Stimulated activated CD4-positive, alpha-beta T cell treated with anti-CD3 and anti-CD28 coated beads, Interleukin-4, amount 100 ng/mL, for 48 hours (primary cell): ENCODE results near the gene FAM174C.
"Not testable (repeated sequence)": the region's sequence is repeated elsewhere in the genome, so short reads cannot be mapped to it uniquely, and the experiment has no call there.

Experiments
- DNase-seq, 2 donors: peaks; one replicate each; pipeline ENCODE4 v3.0.0-alpha.2; 2020; ENCODE audit warnings: low read depth in 2 of 2

The FAM174C gene

DNA sequence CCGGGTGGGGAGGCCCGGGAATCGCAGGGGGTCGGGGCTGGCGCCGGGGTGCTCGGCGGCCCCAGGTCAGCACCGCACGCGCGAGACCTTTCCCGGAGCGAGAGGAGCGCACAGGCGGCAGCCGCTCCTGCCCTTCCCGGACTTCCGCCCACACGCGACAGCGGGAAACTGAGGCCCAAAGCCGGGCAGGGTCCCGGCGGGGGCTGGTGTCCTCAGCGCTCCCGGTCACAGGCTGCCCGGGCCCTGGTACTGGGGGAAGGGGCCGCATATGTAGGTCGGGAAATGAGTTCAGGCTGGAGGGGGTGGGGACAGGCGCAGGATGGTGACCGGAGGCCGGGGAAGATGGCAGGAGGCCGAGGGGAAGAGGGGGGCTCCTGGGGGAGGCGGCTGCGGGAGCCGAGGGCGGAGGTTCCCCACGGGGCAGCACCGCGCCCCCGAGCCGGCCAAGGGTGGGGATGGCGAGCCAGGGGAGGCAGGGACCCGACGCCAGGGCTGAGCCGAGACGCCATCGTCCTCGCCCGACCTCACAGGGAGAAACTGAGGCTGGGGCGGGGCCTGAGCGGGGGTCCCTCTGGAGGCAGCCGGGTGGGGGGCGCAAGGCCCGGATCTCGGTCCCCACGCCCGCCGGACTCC lies 38.2 kb upstream of the FAM174C start:
- no peak for DNase-seq

DNA sequence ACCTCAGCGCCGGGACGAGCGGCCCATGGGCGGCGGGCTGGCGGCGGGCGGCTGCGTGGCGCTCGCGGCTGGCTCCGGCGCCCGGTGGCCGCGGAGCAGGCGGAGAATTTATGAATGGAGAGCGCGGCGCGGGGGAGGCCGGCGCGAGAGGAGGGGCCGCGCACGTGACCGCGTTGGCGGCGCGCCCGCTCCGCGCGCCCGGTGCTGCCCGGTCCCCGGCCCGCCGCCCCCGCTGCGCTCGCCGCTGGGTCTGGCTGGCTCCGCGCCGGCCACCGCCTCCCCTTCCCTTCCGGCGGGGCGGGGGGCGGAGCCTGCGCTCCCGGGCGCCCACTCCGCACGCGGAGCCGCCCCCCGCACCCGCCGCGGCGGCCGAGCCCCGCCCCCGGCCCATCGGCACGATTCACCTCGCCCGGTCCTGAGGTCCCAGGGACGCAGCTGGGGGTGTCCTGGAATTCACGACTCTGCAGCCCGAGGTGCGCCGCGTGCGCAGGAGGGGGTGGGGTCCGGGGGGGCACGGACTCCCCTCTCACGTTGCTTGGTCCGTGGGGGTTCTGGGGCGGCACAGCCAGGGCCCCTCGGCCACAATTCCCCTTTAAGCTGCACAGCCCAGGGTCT lies 37.5 kb upstream of the FAM174C start, which contains the start of gene CBARP:
Gene CBARP (minus strand): TSS at position 252 of the 615 bp plus-strand sequence. CDS start 1,905 bp downstream, outside the sequence.
- no peak for DNase-seq

DNA sequence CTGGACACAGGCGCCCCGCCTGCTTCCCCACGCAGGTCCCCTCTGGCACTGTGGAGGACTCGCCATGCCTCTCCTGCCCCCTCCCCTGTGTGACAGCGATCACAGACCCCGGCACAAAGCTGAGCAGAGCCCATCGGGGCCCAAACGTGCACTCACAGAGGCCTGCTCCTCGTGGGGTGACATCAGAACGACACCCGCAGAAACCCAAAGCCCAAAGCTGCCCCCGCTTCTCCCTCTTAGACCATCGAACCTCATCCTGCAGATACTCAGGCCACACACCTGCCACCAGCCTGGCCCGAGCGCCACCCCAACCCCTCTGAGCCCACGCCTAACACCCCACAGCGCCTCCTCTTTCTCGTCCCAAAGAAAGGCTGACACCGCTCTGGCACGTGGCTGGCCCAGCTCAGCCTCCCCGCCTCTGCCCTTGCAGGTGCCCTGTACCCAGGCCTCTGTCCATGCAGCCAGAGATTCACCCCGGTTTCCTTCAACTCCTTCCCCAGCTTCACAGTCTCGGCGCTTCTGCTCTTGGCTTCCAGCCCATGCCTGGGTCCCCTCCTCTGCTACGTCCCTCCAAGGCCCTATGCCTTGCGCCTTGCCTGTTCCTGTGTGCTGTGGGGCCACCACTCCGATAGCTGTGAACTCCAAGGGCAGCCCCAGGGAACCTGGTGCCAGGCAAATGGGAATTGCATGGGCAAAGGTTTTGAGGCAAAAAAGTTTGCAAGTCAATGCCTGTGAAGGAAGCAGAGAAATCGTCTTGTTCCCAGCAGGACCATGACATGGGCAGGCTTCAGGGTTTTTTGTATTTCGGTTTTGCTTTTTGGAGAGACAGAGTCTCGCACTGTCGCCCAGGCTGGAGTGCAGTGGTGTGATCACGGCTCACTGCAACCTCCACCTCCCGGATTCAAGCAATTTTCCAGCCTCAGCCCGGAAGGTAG lies 36.7 kb upstream of the FAM174C start:
- DNase-seq, result no peak

DNA sequence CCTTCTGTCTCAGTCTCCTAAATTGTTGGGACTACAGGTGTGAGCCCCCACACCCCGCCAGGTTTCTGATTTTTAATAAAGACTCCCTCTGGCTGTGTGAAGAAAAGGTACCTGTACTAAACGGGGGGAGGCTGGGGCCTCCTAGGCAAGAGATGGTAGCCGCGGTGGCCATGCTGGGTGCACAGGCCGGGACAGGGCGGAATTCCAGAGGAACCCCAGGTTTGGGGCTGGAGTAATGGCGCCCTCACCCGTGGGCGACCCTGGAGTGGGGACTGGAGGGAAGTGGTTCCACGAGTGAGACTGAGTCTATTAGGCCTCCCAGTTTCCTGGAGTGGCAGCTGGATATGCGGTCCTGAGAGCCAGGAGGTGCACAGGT lies 35.9 kb upstream of the FAM174C start:
- no peak for DNase-seq

DNA sequence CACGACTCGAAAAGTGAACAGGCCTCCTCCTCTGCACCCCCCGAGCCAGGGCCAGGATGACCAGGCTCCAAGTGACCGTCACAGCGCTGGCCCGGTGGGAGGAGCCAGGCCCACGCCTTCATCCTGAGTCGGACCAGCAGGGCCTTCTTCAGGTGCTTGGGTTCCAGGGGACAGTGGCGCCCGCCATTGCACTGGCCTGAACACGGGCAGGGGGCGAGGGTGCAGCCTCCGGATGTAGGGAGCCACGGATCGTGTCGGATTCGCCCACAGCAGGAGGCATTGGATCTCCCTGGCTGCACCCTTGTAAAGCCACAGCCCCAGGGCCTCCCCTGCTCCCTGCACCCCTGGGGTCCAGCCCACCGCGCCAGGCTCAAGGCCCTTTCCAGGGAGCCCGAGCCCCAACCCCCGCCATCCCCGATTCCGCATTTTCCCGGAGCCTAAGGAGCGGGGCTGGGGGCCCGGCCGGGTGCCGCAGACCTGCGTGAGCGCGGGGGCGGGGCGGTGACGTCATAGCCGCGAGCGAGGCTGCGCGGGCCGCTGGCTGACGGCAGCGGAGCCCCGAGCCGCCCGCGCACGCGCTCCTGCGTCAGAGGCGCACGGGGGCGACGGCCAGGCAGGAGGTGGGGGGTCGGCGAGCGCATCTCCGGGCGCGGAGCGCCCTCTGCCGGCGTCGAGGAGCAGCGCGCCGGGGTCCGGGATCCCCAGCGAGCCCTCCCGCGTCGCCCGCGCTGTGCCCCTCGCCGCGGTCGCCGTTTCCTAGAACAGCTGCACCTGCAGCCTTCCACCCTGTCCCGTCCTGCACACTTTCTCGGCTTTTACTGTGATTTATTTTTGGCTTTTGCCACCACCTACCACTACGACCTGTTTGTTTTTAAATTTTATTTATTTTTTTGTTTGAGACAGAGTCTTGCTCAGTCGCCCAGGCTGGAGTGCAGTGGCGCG lies 35.3 kb upstream of the FAM174C start:
- DNase-seq, result peak; percentile 89 to 92

DNA sequence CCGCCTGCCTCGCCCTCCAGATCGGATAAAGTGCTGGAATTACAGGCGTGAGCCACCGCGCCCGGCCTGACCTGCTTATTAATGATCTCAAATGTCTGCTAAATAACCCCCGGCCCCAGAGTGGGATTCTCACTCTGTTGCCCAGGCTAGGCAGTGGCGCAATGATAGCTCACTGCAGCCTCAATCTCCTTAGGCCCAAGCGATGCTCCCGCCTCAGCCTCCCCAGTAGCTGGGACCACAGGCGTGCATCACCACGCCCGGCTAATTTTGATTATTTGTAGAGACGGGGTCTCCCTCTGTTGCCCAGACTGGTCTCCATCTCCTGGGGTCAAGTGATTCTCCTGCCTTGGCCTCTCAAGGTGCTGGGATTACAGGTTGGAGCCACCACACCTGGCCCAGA lies 34.4 kb upstream of the FAM174C start:
- DNase-seq, result no peak

DNA sequence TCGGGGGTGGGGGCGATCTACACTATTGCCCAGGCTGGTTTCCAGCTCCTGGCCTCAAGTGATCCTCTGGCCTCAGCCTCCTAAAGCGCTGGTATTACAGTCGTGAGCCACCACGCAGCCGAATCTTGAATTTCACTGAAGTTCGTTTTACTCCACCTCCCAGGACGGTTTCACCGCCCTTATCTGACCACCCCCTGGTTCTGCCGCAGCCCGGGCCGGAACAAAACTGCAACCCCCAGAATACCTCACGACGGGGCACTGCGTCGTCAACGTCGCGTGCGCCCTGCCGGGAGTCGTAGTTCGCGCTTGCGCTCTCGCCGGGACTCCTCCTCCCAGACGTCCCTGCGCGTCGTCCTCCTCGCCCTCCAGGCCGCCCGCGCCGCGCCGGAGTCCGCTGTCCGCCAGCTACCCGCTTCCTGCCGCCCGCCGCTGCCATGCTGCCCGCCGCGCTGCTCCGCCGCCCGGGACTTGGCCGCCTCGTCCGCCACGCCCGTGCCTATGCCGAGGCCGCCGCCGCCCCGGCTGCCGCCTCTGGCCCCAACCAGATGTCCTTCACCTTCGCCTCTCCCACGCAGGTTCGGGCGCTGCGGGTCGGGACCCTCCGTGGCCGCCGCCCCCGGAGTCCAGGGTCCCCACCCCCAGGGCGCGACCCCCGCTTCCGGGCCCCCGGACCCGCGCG lies 33.8 kb upstream of the FAM174C start, which contains the start of gene ATP5F1D:
Gene ATP5F1D (plus strand): TSS at position 335 of the 679 bp plus-strand sequence. CDS start 100 bp downstream, at position 435.
- peak; percentile 86 to 92 for DNase-seq

DNA sequence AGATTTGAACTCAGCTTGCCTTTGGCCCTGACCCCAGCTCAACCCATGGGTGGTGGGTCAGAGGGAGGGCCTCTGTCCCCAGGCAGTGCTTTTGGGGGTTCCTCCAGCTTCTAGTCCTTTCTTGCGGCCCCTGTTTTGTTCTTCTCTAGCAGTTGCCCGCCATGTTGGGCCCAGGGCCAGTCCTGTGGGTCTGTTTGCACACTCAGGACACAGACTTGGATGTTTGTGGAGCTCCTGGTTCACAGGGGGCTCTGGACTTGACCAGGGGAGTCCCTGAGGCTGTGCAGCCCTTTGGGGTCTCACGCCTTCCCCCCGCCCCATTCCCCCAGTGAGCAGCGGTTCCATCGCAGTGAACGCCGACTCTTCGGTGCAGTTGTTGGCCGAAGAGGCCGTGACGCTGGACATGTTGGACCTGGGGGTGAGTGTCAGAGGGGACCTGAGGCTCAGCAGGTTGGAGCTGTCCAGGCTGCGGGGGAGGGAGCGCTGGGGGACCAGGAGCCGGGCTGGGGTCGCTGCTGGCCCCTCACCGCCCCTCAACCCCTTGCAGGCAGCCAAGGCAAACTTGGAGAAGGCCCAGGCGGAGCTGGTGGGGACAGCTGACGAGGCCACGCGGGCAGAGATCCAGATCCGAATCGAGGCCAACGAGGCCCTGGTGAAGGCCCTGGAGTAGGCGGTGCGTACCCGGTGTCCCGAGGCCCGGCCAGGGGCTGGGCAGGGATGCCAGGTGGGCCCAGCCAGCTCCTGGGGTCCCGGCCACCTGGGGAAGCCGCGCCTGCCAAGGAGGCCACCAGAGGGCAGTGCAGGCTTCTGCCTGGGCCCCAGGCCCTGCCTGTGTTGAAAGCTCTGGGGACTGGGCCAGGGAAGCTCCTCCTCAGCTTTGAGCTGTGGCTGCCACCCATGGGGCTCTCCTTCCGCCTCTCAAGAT lies 31.3 kb upstream of the FAM174C start:
- peak; percentile 78 to 83 for DNase-seq

DNA sequence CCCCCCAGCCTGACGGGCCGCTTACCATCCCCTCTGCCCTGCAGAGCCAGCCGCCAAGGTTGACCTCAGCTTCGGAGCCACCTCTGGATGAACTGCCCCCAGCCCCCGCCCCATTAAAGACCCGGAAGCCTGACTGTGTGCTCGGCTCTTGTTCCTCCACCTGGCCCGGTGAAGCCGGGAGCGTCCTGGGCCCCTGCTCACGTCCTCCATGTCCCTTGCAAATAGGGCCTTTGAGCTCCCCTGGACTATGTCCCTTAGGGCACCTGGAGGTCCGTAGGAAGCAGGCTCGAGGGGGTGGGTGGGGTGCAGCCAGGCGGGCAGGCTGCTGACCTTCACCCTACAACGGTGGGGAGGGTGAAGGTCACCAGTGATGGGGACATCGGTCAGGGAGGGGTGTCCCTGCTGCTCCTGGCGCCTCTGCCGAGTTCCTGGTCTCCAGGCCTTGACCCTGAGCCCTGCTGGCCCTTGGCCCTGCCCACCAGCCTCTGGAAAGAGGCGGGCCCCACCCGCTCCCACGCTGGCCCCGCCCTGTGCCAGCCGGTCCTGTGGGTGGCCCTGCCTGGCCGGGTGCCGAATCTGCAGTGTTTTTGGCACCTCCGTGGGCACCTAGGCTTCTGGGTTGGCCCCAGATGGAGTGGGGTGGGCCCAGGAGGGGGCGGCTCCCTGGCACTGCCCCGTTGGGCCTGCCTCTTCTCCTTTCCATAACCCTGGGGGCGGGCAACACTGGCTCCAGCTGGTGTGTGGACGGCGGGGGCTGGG lies 30.5 kb upstream of the FAM174C start:
- DNase-seq, result no peak

DNA sequence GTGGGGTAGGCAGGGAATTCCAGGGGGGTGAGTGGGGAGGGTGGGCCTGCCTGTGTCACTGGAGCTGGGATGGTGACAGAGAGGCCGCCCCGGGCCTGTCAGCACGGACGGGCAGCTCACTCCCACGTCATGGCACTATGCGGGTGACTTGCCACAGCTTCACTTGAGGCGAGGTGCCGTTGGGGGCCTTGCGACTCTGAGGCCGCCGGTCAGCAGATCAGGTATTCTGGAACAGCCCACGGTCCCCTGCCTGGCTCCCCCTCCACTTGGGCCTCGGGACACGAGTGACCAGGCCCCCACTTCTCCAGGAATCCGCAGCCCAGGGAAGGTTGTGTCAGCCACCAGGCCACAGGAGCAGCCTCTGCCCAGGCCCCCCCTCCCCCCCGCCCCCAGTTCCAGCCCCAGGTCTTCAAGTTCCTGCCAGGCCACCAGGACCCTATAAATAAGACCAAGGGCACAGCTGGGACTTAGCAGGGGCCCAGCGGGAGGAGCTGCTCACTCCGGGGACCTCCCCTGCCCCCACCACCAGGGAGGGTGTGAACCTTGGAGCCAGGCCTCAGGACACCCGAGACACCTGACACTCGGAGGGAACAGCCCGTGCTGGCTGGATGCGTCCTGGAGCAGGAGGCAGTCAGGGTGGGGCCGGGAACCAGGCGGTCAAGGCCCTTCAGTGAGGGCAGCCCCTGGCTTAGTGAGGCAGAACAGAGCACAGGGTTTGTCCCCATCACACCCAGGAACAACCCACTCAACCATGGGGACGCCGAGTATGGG lies 29.7 kb upstream of the FAM174C start:
- DNase-seq, result no peak

DNA sequence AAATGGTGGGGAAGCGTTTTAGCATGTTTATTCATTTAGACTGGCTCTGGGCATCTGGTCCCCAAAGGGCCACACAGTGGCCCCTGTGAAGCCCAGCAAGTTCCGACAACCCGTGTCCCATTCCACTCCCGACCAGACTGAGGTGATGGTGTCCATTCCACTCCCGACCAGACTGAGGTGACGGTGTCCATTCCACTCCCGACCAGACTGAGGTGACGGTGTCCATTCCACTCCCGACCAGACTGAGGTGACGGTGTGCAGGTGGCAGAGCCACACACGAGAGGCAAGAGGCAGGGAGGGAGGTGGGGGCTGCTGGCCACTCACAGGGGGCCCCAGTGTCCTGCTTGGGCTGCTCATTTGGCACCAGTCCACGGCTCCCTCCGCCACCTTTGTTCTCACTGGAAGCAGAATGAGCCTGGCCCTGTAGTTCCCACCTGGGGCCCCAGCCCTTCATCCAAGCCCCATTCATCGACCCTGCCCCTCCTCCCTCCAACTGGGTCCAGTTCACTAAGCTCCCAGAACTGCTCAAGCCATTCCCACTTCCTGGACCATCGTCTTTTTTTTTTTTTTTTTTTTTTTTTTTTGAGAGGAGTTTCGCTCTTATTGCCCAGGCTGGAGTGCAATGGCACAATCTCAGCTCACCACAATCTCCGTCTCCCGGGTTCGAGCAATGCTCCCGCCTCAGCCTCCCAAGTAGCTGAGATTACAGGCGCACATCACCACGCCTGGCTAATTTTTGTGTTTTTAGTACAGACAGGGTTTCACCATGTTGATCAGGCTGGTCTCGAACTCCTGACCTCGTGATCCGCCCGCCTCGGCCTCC lies 28.9 kb upstream of the FAM174C start:
- DNase-seq, result not testable (repeated sequence)

DNA sequence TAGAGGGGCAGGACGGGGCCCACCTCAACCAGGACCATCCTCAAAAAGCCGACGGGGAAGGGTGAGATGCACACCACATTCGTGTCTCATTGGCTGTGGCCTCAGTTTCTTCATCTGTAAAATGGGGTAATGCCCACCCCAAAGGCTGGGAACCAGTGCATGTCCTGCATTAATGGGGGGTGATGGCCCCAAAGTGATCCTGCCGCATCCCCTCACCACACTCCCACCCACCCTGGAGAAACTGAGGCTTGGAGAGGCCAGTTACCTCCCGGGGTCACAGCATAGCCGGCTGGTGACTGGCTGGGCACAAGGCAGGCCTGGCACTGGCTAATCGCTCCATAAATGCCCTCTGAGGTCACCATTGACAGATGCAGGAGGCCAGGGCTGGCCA lies 27.6 kb upstream of the FAM174C start:
- DNase-seq, result no peak

DNA sequence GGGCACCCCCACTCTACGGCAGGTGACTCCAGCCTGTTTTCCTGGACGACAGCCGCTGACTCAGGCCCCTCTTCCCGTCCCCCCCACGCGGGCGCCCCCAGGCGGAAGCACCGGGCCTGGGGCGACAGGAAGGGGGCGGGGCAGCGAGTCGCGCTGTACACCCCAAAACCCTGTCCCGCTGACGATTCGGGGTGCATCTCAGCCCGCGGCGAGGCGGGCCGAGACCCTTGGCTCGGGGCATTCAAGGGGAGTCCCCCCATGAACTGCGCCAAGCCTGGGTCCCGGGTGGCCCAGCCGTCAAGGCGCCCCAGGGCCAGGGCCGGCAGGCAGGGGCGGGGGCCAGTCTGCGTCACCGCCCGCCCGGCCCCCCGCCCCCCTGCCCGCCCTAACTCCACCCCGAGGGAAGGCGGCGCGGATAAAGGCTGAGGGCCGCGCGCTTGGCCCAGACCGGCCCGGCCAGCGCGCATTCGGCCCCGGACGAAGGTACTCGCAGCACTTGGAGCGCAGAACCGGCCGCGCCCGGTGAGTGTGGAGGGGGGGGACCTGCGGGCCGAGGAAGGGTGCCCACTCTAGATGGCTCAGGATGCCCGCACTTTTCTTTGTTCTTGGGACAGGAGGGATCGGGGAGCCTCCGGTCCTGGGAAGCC lies 27.1 kb upstream of the FAM174C start, which contains the start of gene MIDN:
Gene MIDN (plus strand): TSS at position 445 of the 647 bp plus-strand sequence. CDS start 1,714 bp downstream, outside the sequence.
- DNase-seq, result peak in 1 of 2 donors; percentile 58

DNA sequence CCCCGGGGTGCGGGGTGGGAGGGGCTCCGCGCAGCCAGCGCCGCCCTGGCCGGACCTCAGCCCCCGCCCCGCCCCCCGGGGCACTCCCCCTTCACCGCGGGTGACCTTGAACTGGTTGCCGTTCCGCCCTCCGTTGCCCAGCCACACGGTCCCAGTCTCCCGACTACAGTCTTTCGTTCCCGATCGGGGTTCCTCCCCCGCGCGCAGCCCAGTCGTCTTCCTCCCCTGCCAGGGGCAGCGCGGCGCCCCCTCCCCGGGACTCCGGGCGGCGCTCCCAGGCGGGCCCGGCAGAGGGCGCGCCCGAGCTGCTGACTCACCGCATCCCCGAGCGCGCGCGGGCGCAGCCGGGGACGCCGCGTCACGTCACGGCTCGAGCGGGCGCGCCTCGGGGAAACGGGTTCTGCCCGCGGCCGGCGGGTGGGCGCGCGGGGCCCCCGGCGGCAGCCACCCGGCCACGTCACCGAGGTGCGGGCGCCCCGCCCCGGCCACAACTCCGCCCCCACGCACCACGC lies 26.5 kb upstream of the FAM174C start:
- peak; percentile 72 for DNase-seq

DNA sequence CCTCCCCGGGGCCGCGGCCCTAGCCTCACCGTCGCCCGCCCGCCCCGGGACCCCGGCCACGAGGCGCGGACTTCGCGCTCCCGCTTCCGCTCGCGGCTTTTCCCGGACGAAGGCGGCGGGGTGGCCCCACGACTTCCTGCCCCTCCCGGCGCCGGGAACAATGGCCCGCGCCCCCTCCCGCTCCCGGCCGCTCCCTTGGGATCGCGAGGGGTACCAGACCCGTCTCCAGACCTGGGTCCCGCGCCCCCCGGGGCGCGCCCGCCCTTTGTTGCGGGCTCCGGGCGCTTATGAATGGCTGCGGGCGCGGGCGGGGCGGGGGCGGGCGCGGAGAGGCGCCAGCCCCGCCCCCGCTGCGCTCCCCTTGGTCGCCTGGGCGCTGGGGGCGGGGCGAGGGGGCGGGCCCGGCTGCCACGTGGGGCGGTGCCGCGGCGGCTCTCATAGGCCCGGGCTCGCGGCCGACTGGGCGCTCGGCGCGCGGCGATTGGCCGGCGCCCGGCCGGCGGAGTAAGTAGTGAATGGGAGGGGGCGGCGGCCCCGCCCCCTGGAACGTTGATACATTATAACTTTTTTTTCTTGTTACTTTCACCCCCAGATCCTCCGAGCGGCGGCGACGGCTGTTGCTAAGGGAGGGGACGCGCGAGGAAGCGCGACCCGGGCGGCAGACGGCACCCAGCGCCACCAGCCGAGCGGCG lies 25.9 kb upstream of the FAM174C start:
- peak; percentile 92 to 96 for DNase-seq

DNA sequence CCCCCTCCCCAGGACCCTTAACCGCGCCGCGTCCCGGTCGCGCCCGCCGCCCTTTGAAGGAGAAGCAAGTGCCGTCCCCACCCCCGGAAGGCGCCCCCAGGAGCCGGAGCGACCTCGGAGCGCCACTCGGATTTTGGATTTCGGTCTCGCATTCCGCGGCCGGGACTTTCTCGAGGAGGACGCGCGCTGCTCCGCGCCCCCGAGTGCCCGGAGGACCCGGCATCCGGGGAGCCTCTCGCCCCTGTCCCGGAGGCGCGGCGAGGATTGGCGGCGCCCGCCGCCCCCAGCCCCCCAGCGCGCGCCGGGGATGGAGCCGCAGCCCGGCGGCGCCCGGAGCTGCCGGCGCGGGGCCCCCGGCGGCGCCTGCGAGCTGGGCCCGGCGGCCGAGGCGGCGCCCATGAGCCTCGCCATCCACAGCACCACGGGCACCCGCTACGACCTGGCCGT lies 25.3 kb upstream of the FAM174C start:
- no peak for DNase-seq
